Measurements from ENCODE around the gene STAG2. TPM values are rescaled to one million over a fixed set of nuclear protein-coding genes. Genes with fewer than 3 reads are reported as not detected.
"Not testable (repeated sequence)": the region's sequence is repeated elsewhere in the genome, so short reads cannot be mapped to it uniquely, and the experiment has no call there.

Gene STAG2
- total RNA-seq, 1 donor from 2014 or later, result 30.0 TPM

GRCh38 chrX:124117325-124117724, 155.8 kb downstream of the STAG2 start:
- DNase-seq (no peak), ATAC-seq (ENCODE audit: poor library complexity) (no peak)
- intact Hi-C loops (cut with DNase I), result no loop called here

- intact Hi-C loops (cut with DNase I), result no loop called here
- no peak for ATAC-seq (ENCODE audit: poor library complexity)
Observed at GRCh38 chrX:124125471-124125870, 164.0 kb downstream of the STAG2 start.

GRCh38 chrX:124127496-124127895, 166.0 kb downstream of the STAG2 start:
- ATAC-seq (ENCODE audit: poor library complexity), result no peak
- no peak for DNase-seq
- intact Hi-C loops (cut with DNase I), result no loop called here

More at GRCh38 chrX:124125471-124125870, 164.0 kb downstream of the STAG2 start:
- DNase-seq, result no peak

- intact Hi-C loops (cut with DNase I); DNase-seq; ATAC-seq (ENCODE audit: poor library complexity): not testable (repeated sequence)
Observed at GRCh38 chrX:124132437-124132836, 170.9 kb downstream of the STAG2 start.

GRCh38 chrX:124145749-124146148, 184.2 kb downstream of the STAG2 start:
- ATAC-seq (ENCODE audit: poor library complexity) (no peak), DNase-seq (no peak)
- intact Hi-C loops (cut with DNase I), result no loop called here

- intact Hi-C loops (cut with DNase I), result no loop called here
- no peak for ATAC-seq (ENCODE audit: poor library complexity)
- DNase-seq, result no peak
Observed at GRCh38 chrX:124151195-124151594, 189.7 kb downstream of the STAG2 start.

Other genes starting within 250 kb of the STAG2 start
- 24.1 TPM for gene THOC2, start 228.7 kb upstream of the STAG2 start, total RNA-seq
- gene XIAP, start 101.7 kb upstream of the STAG2 start, total RNA-seq, result 28.9 TPM

Measured in Right ventricle myocardium superior (tissue), 1 donor.